WTC11 (cell line): ENCODE results near the gene FAM3B.

ENCODE experiments used
- ETV6 ChIP-seq: sonication (generic); formaldehyde crosslinking; IDR thresholded peaks from 2 replicates; pipeline ENCODE4 v1.8.1; 2022; ENCODE audit warnings: mild to moderate bottlenecking, missing genetic modification reagents
- MXD4 ChIP-seq: fragments of 250-450 bp; sonication (Bioruptor Pico); IDR thresholded peaks from 2 replicates; pipeline ENCODE4 v1.8.0; 2021; ENCODE audit warnings: mild to moderate bottlenecking, moderate library complexity, borderline replicate concordance
- NFYB ChIP-seq: sonication (generic); formaldehyde crosslinking; conservative IDR thresholded peaks from 2 replicates; pipeline ENCODE4 v1.8.0; 2022; ENCODE audit warnings: low read depth, missing genetic modification reagents
- OVOL2 ChIP-seq: fragments of 250-450 bp; sonication (Bioruptor Pico); IDR thresholded peaks from 2 replicates; pipeline ENCODE4 v1.9.0; 2021; ENCODE audit warnings: mild to moderate bottlenecking, borderline replicate concordance
- TEAD4 ChIP-seq: sonication (generic); formaldehyde crosslinking; IDR thresholded peaks from 2 replicates; pipeline ENCODE4 v1.8.0; 2022; ENCODE audit warnings: mild to moderate bottlenecking, missing genetic modification reagents
- TF ChIP-seq, protein P1 (sequence below): fragments of 200-600 bp; IDR thresholded peaks from 2 replicates; pipeline ENCODE4 v1.8.0; 2022; ENCODE audit warnings: antibody characterized with exemption
- TF ChIP-seq, protein P2 (sequence below): sonication (generic); formaldehyde crosslinking; IDR thresholded peaks from 2 replicates; pipeline ENCODE4 v1.8.0; 2022; ENCODE audit warnings: mild to moderate bottlenecking, missing genetic modification reagents

DNA sequence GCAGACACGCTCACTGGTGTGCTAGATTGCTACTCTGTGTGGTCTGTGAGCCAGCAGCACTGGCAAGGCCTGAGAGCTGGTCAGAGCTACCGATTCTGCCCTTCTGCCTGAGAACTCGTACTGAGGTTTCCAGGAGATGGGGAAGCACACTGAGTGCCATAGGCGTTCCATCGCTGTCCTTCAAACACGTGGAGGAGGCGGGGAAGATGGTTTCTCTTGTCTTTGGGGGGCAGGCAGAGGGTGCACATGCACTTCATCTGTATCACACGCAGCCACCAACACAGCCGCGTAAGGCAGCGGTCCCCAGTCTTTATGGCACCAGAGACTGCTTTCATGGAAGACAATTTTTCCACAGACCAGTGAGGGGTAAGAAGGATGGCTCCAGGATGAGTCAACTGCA, 85.6 kb downstream of the FAM3B start:
- no peak for TF ChIP-seq NFYB
- TF ChIP-seq OVOL2 (CRISPR knock-in tag), result no peak
- TF ChIP-seq, protein P1, sequence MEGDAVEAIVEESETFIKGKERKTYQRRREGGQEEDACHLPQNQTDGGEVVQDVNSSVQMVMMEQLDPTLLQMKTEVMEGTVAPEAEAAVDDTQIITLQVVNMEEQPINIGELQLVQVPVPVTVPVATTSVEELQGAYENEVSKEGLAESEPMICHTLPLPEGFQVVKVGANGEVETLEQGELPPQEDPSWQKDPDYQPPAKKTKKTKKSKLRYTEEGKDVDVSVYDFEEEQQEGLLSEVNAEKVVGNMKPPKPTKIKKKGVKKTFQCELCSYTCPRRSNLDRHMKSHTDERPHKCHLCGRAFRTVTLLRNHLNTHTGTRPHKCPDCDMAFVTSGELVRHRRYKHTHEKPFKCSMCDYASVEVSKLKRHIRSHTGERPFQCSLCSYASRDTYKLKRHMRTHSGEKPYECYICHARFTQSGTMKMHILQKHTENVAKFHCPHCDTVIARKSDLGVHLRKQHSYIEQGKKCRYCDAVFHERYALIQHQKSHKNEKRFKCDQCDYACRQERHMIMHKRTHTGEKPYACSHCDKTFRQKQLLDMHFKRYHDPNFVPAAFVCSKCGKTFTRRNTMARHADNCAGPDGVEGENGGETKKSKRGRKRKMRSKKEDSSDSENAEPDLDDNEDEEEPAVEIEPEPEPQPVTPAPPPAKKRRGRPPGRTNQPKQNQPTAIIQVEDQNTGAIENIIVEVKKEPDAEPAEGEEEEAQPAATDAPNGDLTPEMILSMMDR, result no peak
- TF ChIP-seq MXD4 (CRISPR knock-in tag), result no peak
- TF ChIP-seq, protein P2, sequence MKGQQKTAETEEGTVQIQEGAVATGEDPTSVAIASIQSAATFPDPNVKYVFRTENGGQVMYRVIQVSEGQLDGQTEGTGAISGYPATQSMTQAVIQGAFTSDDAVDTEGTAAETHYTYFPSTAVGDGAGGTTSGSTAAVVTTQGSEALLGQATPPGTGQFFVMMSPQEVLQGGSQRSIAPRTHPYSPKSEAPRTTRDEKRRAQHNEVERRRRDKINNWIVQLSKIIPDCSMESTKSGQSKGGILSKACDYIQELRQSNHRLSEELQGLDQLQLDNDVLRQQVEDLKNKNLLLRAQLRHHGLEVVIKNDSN (CRISPR knock-in tag), result no peak
- no peak for TF ChIP-seq ETV6
- no peak for TF ChIP-seq TEAD4 (CRISPR knock-in tag)
